Measurements from ENCODE around the gene IFI35.

- TF ChIP-seq POLR2A (IDR thresholded peaks at IDR 0.05) (no peak), CTCF (IDR thresholded peaks at IDR 0.05) (no peak), POLR2AphosphoS5 (IDR thresholded peaks at IDR 0.05) (no peak), EP300 (IDR thresholded peaks at IDR 0.05) (no peak)
These were observed 37.4 kb downstream of the IFI35 start for GRCh38 chr17:43044024-43044423.

All from stomach (tissue), 4 donors.